Omental fat pad (tissue), 4 donors: ENCODE results near the gene STON1. TPM values are rescaled to one million over a fixed set of nuclear protein-coding genes. Genes with fewer than 3 reads are reported as not detected.
"Not testable (repeated sequence)": the region's sequence is repeated elsewhere in the genome, so short reads cannot be mapped to it uniquely, and the experiment has no call there.

ENCODE experiments used
- ATAC-seq: fragments of 150-250 bp; one replicate; pipeline ENCODE4 v1.9.1; 2016; ENCODE audit warnings: mild to moderate bottlenecking, moderate library complexity; ENCODE audit not compliant: low FRiP score
- DNase-seq: peaks from one replicate; pipeline ENCODE4 v3.0.0-alpha.2; 2019; ENCODE audit warnings: low spot score
- CTCF ChIP-seq, 3 donors: fragments of 450-650 bp; IDR thresholded peaks; one replicate each; pipeline ENCODE4 v1.5.1; 2016 to 2017; ENCODE audit warnings: antibody characterized with exemption in 3 of 3, mild to moderate bottlenecking in 3 of 3, moderate library complexity in 2 of 3
- total RNA-seq, 4 donors: library from RNA; depleted of rRNA; stranded (reverse); fragments of >200 nt; gene quantifications; one replicate each; pipeline ENCODE4 v1.1.0, GENCODE V29; 2016

The STON1 gene
- total RNA-seq, 4 donors from 2014 or later = 44.8 to 124 (median 93.9) TPM

GRCh38 chr2:48617618-48618017 is 87.7 kb downstream of the STON1 start, which contains the start of gene GTF2A1L:
Gene GTF2A1L, plus strand, starts transcription at chr2:48617856. Its CDS starts 19 bp downstream, at chr2:48617875.
- no peak for DNase-seq
- TF ChIP-seq CTCF (IDR thresholded peaks at IDR 0.05) = no peak
- no peak for ATAC-seq

- ATAC-seq (no peak), DNase-seq (no peak)
- no peak for TF ChIP-seq CTCF (IDR thresholded peaks at IDR 0.05)
Observed at GRCh38 chr2:48619526-48619925, 89.6 kb downstream of the STON1 start.

- no peak for TF ChIP-seq CTCF (IDR thresholded peaks at IDR 0.05)
- ATAC-seq = no peak
- DNase-seq = no peak
Observed at GRCh38 chr2:48620604-48621003, 90.7 kb downstream of the STON1 start.

- ATAC-seq, DNase-seq: not testable (repeated sequence)
Observed at GRCh38 chr2:48622691-48623090, 92.7 kb downstream of the STON1 start.

GRCh38 chr2:48624696-48625095 is 94.7 kb downstream of the STON1 start:
- no peak for DNase-seq
- no peak for ATAC-seq
- TF ChIP-seq CTCF (IDR thresholded peaks at IDR 0.05) = no peak

GRCh38 chr2:48626047-48626446 is 96.1 kb downstream of the STON1 start:
- ATAC-seq = no peak
- no peak for TF ChIP-seq CTCF (IDR thresholded peaks at IDR 0.05)
- DNase-seq = no peak

GRCh38 chr2:48633143-48633542 is 103.2 kb downstream of the STON1 start:
- no peak for TF ChIP-seq CTCF (IDR thresholded peaks at IDR 0.05)
- ATAC-seq (no peak), DNase-seq (no peak)

GRCh38 chr2:48635786-48636185 is 105.8 kb downstream of the STON1 start:
- DNase-seq (no peak), ATAC-seq (no peak)
- no peak for TF ChIP-seq CTCF (IDR thresholded peaks at IDR 0.05)
